HL-60 (cell line): Measurements from ENCODE around the gene NR3C1.

Experiments used
- CTCF ChIP-seq: IDR thresholded peaks from one replicate; pipeline ENCODE4 v1.5.1; 2011; ENCODE audit warnings: low read length, control low read depth, inconsistent platforms; ENCODE audit not compliant: insufficient read depth
- GABPA ChIP-seq: IDR thresholded peaks from 2 replicates; pipeline ENCODE4 v1.6.1; 2012; ENCODE audit warnings: low read depth
- POLR2AphosphoS5 ChIP-seq: IDR thresholded peaks from 2 replicates; pipeline ENCODE4 v1.6.1; 2012; ENCODE audit warnings: low read depth
- REST ChIP-seq: IDR thresholded peaks from 2 replicates; pipeline ENCODE4 v1.6.1; 2012; ENCODE audit warnings: low read depth; ENCODE audit not compliant: insufficient replicate concordance
- SPI1 ChIP-seq: IDR thresholded peaks from 2 replicates; pipeline ENCODE4 v1.6.1; 2012; ENCODE audit warnings: low read depth, mild to moderate bottlenecking, borderline replicate concordance

- TF ChIP-seq CTCF, result no peak
- no peak for TF ChIP-seq GABPA
- TF ChIP-seq REST, result no peak
- TF ChIP-seq SPI1, result no peak
- no peak for TF ChIP-seq POLR2AphosphoS5
Measured at GRCh38 chr5:143432658-143433239, 29.3 kb upstream of the NR3C1 start.
